ENCODE measurements around the gene ARTN.

Gene ARTN

GRCh38 chr1:43925846-43926245 is 7.8 kb upstream of the ARTN start:
- no peak for DNase-seq (ENCODE audit: low read depth in 2 of 2)

GRCh38 chr1:43930168-43930948 is 3.2 kb upstream of the ARTN start:
- DNase-seq (ENCODE audit: low read depth in 2 of 2), result no peak

GRCh38 chr1:43930949-43931275 is 2.7 kb upstream of the ARTN start:
- no peak for DNase-seq (ENCODE audit: low read depth in 2 of 2)

- DNase-seq (ENCODE audit: low read depth in 2 of 2), result no peak
These were observed 1.6 kb upstream of the ARTN start for GRCh38 chr1:43931711-43932660.

GRCh38 chr1:43932786-43933385 is 715 bp upstream of the ARTN start:
- DNase-seq (ENCODE audit: low read depth in 2 of 2), result no peak

- DNase-seq (ENCODE audit: low read depth in 2 of 2), result peak in 1 of 2 donors; percentile 34
These were observed 742 bp downstream of the ARTN start for GRCh38 chr1:43934101-43934985.

- no peak for DNase-seq (ENCODE audit: low read depth in 2 of 2)
These were observed 1.4 kb downstream of the ARTN start for GRCh38 chr1:43934986-43935324.

GRCh38 chr1:43935711-43936427 is 2.3 kb downstream of the ARTN start:
- no peak for DNase-seq (ENCODE audit: low read depth in 2 of 2)

DNA sequence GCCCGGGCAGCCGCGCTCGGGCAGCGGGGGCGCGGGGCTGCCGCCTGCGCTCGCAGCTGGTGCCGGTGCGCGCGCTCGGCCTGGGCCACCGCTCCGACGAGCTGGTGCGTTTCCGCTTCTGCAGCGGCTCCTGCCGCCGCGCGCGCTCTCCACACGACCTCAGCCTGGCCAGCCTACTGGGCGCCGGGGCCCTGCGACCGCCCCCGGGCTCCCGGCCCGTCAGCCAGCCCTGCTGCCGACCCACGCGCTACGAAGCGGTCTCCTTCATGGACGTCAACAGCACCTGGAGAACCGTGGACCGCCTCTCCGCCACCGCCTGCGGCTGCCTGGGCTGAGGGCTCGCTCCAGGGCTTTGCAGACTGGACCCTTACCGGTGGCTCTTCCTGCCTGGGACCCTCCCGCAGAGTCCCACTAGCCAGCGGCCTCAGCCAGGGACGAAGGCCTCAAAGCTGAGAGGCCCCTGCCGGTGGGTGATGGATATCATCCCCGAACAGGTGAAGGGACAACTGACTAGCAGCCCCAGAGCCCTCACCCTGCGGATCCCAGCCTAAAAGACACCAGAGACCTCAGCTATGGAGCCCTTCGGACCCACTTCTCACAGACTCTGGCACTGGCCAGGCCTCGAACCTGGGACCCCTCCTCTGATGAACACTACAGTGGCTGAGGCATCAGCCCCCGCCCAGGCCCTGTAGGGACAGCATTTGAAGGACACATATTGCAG is 3.0 kb downstream of the ARTN start:
- DNase-seq (ENCODE audit: low read depth in 2 of 2), result no peak

DNA sequence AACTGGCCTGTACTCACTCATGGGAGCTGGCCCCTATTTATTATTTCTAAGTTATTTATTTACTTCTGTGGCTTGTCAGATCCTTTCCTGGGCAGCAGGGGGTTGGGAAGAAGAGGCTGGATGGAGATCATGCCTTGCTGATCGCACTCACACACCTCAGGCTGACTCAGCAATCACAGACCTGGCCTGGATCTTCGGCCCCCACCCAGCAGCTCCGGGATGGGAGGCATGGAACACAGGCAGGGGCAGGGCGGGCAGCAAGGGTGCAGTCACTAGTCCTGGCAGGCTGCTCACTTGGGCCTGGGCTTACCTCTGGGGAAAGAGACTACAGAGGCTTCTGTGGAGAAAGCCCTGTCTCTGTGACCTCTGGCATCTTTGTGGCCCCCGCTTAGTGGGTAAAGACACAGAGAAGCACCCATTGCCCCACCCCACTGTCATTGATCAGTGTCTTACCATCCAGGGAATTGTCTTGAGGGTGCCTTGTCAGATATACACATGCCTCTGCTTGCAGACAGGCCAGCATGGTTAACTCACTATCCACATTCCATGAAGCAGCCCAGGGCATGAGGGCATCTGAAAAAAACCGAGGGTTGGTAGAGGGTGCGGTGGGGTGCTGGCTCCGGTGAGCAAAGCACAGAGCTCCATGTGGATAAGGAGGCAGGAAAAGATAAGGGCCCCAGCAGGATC is 3.7 kb downstream of the ARTN start:
- no peak for DNase-seq (ENCODE audit: low read depth in 2 of 2)

DNA sequence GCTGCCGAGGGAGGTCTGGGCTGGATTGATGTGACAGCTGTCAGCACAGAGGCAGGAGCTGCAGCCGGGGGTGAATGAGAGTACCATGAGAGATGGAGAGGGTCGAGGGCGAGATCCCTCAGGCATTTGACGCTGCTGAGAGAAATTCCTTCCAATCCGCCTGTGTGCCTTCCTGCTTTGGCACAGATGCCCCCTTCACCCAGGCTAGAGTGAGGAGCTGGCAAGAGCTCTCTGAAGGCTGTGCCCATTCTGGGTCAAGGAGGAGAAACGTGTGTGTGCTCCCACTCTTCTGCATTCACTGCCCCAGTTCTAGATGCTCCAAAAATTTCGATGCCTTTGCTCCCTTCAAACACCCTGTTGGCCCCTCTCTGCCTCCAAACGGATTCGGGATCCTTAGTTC is 4.8 kb downstream of the ARTN start:
- DNase-seq (ENCODE audit: low read depth in 2 of 2), result no peak

GRCh38 chr1:43938892-43939587 is 5.4 kb downstream of the ARTN start:
- DNase-seq (ENCODE audit: low read depth in 2 of 2), result no peak

DNA sequence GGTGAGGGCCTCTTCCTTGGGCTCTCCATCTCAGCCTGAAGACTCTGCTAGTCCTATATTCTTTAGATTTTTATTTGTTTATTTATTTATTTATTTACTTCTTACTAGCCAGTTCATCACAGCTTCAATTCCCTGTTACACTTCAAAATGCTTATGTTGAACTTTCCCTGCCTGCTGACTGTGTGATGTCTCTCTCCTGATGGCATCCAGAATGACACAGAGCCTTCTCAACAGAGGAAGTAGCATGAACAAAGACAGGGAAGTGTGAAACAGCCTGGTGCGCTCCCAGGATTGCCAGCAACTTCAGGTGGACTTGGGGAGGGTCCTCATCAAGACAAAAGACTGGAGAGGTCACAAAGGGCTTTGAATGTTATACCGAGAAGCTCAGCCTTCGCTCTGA is 8.8 kb downstream of the ARTN start:
- no peak for DNase-seq (ENCODE audit: low read depth in 2 of 2)

DNA sequence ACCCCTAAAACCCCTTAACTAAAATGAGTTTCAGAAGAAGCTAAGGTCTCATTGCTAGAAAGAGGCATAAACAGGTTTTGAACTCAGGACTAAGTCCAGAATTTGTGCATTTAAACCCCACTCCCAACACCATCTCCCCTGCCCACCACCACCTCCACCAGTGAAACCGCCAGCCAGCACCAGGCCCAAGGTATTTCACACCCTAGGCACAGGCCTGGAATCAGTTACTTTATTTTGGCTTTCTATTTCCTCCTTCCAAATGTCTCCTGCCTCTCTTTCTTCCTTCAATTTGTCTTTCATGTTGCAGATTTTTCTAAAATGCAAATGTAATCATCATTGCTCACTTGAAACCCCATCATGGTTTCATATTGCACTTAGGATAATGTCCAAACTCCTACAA is 11.3 kb downstream of the ARTN start:
- no peak for DNase-seq (ENCODE audit: low read depth in 2 of 2)

GRCh38 chr1:43945674-43946235 is 12.2 kb downstream of the ARTN start:
- DNase-seq (ENCODE audit: low read depth in 2 of 2), result no peak

DNA sequence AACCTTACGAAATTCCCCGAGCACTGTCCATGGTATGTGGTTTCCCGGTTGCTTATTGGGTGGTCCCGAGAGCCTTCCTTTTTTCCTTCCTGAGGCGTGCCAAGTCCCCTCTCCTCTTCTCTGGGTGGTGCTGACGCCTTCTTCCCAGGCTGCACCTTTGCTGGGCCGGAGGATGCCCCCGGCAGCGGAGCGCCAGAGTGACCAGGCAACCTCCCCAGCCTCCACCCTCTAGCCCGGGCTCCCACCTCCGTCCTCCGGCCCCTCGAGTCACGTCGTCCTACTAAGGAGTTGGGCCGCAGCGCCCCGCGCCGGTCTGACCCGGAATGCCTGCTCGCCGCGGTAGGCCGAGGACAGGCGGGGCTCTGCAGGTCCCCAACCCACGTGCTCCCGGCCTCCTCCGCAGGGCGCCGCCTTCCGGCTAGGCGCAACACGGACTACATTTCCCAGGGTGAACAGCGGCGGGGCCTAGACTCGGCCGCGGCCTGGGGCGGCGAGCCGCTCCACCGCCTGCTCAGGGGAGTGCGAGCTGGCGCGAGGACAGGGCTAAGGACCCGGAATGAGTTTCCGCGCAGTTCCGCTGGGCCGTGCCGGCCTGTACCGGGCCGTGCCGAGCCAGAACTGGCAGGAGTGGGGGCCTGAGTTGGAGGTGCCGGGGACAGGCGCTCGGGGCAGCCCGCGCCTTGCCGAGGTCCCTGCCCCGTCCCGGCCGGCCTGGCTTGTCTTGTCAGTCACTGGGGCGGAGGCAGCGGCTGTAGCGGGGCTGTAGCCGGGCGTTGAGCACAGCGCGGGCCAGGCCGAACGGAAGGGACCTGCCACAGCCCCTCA is 12.8 kb downstream of the ARTN start, which contains the start of gene IPO13:
Gene IPO13, plus strand, starts transcription at position 715 of the 825 bp plus-strand sequence. CDS start 651 bp downstream, outside the sequence.
- peak; percentile 80 to 91 for DNase-seq (ENCODE audit: low read depth in 2 of 2)

DNA sequence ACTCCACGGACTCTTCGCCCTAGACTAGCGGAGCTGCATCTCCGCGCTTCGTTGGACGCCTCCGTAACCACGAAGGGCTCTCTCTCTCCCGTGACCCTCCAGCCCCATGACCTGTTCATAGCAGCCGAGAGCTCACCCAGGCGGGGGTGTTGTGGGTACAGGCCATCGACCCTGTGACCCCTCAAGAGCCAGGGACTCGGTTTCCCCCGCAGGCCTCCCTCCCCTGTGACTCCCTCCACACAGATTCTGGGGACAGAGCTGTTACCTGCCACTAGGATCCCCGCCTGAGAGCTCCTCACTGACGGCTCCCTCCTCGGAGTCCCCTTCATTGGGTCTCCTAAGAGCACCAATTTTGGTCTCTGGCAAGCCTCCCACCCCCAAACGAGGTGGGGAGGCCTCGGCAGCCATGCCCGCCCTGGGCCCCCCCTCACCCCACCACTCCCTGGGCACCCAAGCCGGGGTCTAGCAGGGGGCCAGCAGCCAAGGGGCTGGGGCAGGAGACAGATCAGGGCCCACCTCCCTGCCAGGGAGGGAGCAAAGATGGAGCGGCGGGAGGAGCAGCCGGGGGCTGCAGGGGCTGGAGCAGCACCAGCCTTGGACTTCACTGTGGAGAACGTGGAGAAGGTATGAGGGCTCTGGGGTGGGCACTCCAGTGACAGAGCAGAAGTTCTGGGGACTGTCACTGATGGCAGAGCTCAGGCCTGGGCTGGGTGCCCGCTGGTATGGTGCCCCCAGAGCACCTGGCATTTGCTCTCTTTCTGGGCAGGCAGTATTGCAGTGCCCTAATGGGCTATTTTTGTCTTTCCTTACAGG is 13.7 kb downstream of the ARTN start:
- no peak for DNase-seq (ENCODE audit: low read depth in 2 of 2)
